HG03432 (cell line): ENCODE data around the gene AUP1.

Source experiments
- ATAC-seq: cut with Tn5 transposase; IDR thresholded peaks from one replicate; pipeline ENCODE4 v1.9.1; 2021; ENCODE audit warnings: mild to moderate bottlenecking, moderate library complexity; ENCODE audit not compliant: unreplicated experiment

AUP1 gene

DNA sequence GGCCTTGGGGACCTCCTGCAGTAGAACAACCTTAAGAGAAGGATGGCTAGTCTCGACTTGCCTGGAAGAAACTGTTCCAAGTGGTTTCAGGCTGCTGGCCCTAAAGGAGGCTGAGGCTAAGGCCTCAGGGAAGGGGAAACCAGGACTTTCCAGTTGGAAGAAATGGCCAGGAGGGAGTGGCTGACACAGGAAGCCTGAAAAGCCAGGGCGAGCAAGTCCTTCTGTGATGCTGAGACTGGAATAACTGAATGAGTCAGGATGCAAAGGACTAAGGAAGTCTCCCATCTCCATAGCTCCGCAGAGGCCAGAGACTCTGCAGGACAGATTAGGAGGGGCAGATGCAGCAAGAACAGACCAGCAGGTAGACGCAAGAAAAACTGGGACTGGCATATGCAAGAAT is 7.6 kb upstream of the AUP1 start:
- ATAC-seq = no peak

GRCh38 chr2:74536166-74536950 is 6.9 kb upstream of the AUP1 start:
- ATAC-seq = no peak

DNA sequence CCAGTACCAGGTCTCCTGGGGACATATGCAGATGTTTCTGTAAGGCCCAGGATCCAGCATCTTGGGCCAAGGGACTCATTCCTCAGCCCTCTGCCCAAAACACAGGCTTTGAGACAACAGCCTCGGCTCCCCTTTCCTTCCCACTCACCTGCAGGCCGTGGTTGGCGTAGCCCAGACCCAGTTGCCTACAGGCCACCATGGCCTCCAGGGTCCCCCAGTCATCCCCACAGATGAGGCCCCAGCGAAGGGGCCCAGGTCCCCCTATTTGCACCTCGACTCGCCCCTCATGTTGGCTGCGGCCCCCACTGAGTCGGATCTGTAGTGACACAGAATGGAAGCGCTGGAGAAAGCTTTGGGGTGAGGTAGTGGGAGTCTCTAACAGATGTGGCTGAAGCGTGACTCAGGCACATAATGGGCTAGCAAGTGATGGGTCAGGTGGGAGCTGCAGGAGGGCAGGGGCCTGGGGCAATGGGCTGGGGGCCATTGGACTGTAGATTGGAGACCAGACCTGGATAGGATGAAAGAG is 6.0 kb upstream of the AUP1 start:
- no peak for ATAC-seq

- ATAC-seq = no peak
These were observed 4.9 kb upstream of the AUP1 start for GRCh38 chr2:74534411-74534810.

DNA sequence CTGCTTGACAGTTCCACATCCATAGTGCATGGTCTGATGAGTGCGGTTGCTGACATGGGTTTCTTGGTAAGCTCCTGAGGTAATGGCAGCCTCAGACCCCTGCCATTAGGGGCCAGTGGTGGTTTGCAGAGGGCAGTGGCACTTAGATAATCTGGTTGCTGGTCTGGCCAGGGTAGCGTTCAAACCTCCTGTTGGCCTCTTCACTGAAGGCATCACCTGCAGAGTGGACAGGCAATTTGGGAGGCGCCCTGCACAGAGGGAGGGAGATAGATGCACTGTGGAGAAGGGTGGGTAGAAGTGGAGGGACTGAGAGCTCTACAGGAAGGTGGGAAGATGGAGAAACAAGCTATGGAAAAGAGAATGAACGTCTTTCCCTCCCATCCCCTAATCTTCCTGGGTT is 4.0 kb upstream of the AUP1 start:
- no peak for ATAC-seq

- ATAC-seq = no peak
These were observed 2.7 kb upstream of the AUP1 start for GRCh38 chr2:74532222-74532621.

- ATAC-seq = no peak
These were observed 2.2 kb upstream of the AUP1 start for GRCh38 chr2:74531666-74532065.

DNA sequence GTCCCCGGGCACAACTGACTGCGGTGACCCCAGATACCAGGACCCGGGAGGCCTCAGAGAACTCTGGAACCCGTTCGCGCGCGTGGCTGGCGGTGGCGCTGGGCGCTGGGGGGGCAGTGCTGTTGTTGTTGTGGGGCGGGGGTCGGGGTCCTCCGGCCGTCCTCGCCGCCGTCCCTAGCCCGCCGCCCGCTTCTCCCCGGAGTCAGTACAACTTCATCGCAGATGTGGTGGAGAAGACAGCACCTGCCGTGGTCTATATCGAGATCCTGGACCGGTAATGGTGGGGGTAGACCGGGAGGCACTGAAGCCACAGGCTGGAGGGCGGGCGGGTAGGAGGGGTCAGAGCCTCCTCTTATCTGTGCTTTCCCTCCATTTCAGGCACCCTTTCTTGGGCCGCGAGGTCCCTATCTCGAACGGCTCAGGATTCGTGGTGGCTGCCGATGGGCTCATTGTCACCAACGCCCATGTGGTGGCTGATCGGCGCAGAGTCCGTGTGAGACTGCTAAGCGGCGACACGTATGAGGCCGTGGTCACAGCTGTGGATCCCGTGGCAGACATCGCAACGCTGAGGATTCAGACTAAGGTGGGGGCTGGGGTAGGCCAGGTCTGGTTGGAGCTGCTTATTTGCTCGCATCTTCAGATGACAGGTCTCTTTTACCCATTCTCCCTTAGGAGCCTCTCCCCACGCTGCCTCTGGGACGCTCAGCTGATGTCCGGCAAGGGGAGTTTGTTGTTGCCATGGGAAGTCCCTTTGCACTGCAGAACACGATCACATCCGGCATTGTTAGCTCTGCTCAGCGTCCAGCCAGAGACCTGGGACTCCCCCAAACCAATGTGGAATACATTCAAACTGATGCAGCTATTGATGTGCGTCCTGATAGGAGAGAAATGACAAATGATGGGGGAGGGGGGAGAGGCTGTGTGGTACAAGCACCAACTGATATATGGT is 1.0 kb upstream of the AUP1 start:
- peak; percentile 29 for ATAC-seq

DNA sequence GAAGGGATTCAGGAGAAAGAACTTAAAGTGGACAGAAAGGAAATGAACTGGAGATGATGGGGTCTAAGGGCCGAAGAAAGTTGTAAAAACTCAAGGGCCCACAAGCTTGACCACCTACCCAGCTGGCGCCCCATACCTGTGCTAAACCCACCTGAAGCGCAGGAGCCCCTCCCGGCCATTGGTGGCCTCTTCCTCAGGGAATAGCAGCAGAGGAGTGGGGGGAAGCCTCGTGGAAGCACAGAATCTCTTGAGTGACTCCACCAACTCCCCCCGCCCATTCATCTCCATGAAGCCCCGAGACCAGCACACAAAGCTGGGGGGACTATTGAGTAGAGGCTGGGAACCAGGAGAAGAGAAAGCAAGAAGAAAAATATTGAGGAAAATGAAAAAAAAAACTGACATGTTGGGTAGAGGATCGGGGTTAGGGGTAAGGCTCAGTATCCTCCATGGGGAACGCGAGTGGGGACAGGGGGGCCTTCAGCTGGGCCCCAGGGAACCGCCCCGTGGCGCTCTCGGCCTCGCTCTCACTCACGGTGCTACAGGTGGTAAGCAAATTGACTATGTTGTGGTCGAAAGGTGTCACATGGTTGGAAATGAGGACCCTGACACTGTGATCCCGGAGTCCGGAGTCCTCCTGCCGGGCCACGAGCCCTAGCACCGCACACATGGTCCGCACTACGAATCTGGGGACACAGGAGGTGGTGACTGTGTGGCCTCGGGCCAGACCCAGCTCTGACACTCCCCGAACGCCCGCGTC is 728 bp downstream of the AUP1 start:
- peak; percentile 6 for ATAC-seq

DNA sequence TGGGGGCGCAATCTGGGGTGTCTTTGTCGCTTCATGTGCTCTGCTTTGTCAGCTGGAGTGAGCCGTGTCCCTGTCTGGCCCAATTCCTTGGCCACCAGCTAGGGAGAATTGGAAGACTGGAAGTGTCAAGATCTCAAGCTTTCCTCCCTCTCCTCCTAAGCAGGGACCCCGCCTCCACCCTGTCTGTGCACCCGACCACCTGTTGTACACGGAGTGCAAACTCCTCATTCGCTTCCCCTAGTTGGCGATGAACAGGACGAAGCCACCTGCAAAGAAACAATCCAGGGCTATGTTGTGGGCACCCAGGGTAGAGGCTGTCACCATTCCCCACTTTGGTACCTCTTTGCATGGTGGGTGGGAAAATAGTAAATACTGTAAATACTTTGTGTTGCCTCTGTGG is 1.8 kb downstream of the AUP1 start:
- ATAC-seq = no peak

- no peak for ATAC-seq
These were observed 2.8 kb downstream of the AUP1 start for GRCh38 chr2:74526649-74527230.

DNA sequence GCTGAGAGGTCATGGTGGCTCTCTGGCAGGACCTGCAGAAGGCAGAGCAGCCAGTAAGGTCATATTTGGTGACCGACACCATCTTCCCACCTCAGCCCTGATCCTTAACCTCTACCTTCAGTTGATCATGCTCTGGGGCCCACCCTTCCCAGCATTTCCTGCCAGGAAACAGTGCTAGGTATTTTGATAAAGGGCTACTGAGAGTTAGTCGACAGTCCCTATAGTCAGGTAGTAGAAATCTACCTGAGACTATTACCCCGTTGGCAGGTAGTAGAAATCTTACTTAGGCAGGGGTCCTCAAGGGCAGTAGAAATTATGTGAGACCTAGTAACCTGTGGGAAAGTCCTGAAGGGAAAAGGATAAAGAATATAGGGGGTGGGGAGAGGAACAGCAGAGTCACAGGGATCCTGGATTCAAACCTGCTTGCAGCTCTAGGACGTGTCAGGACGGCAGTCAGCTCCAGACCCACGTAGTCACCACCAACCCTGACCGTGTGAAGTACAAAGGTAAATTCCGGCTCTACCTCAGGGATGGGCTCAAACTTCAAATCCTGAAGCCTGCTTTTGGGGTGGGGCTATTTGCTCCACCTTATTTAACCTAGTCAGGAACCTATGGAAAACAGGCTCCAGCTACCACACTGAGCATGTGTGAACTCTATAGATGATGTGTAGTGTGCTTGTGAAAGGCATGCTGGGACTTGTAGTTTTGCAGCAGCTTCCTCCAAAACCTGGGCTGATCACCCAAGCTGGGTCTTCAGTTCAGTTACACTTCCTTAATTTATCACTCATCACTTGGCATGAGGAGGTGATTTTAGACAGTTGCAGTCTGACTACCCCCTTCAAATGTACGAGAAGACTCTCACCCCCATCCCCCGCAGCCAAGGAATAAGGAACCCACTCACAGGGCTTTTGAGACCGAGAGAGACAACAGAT is 3.5 kb downstream of the AUP1 start, which contains the start of gene DQX1:
TSS of gene DQX1 (minus strand) at position 515 of the 932 bp plus-strand sequence. CDS start at position 13, 502 bp downstream.
- ATAC-seq = no peak

GRCh38 chr2:74524955-74525716 is 4.4 kb downstream of the AUP1 start:
- ATAC-seq = no peak

GRCh38 chr2:74524005-74524404 is 5.5 kb downstream of the AUP1 start:
- no peak for ATAC-seq

- ATAC-seq = no peak
These were observed 7.0 kb downstream of the AUP1 start for GRCh38 chr2:74522516-74522915.

DNA sequence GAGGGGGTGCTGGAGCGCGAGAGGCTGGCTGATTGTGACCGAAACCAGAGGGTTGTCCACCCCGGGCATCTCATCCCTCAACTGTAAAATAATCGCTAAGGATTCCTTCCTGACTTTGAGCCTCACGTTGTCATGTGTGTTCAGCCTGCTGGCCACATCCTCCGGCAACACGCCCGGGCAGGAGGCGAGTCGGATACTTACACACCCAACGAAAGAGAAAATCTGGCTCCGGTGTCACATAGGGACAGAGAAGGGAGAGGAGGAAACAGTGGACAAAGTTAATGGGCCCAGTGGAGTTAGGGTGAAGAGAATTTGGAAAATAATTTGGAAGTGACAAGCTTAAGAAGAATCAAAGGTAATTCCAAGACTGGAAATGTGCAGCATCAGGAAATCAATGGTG is 12.9 kb downstream of the AUP1 start:
- no peak for ATAC-seq

GRCh38 chr2:74515981-74516633 is 13.4 kb downstream of the AUP1 start:
- peak; percentile 76 for ATAC-seq
